HEK293 (cell line): ENCODE measurements around the gene VEZF1.
A peak's percentile ranks its signal among the peaks of the same experiment; 100 is the strongest.

Experiments used
- CTCF ChIA-PET: fragments of 350-600 bp; formaldehyde crosslinking; extraction: SDS; loops from one replicate; lab custom pipeline; 2021; ENCODE audit warnings: antibody characterized with exemption; lab: Yijun Ruan, JAX
- POLR2A ChIA-PET: fragments of 300-600 bp; formaldehyde crosslinking; extraction: SDS; loops from one replicate; lab custom pipeline; 2020; ENCODE audit warnings: antibody characterized with exemption, inconsistent platforms; lab: Yijun Ruan, JAX
- H3K27ac ChIP-seq: fragments of 200-500 bp; sonication (Bioruptor generic); 2 replicates; pipeline ENCODE4 v1.5.1; 2014; ENCODE audit warnings: low read depth, low read length, control low read depth, inconsistent platforms; ENCODE audit errors: extremely low read depth
- H3K36me3 ChIP-seq, 2 experiments: fragments of 200-500 bp in 1 of 2; sonication (Bioruptor generic) in 1 of 2; 1 replicate in 1 of 2; 2 replicates in 1 of 2; pipeline ENCODE4 v1.5.1; 2014 to 2017; ENCODE audit warnings: inconsistent platforms in 2 of 2, low read length in 2 of 2; ENCODE audit not compliant: control insufficient read depth in 2 of 2, insufficient read depth in 1 of 2
- H3K4me1 ChIP-seq: fragments of 200-500 bp; sonication (Bioruptor generic); 2 replicates; pipeline ENCODE4 v1.5.1; 2014; ENCODE audit warnings: mild to moderate bottlenecking, low read length, inconsistent platforms; ENCODE audit not compliant: control insufficient read depth, insufficient read depth
- H3K4me3 ChIP-seq: 2 replicates; pipeline ENCODE4 v1.5.1; 2011; ENCODE audit warnings: low read depth, mild to moderate bottlenecking, control low read depth, low read length, moderate library complexity
- H3K9me3 ChIP-seq: fragments of 200-500 bp; sonication (Bioruptor generic); 2 replicates; pipeline ENCODE4 v1.5.1; 2014; ENCODE audit warnings: low read depth, low read length, inconsistent platforms; ENCODE audit not compliant: control insufficient read depth, insufficient read depth
- GLIS2 ChIP-seq: fragments of 450-650 bp; formaldehyde crosslinking; IDR thresholded peaks from 2 replicates; pipeline ENCODE4 v1.5.1; 2016; ENCODE audit warnings: missing biosample characterization, missing genetic modification characterization
- KLF16 ChIP-seq: fragments of 450-650 bp; formaldehyde crosslinking; IDR thresholded peaks from 2 replicates; pipeline ENCODE4 v1.5.1; 2017; ENCODE audit warnings: missing biosample characterization, missing genetic modification characterization
- KLF8 ChIP-seq: fragments of 450-650 bp; formaldehyde crosslinking; IDR thresholded peaks from 2 replicates; pipeline ENCODE4 v1.5.1; 2016; ENCODE audit warnings: missing biosample characterization, missing genetic modification characterization
- MZF1 ChIP-seq: fragments of 450-650 bp; formaldehyde crosslinking; IDR thresholded peaks from 2 replicates; pipeline ENCODE4 v1.5.1; 2017; ENCODE audit warnings: missing biosample characterization, missing genetic modification characterization, borderline replicate concordance
- PRDM10 ChIP-seq: fragments of 450-650 bp; formaldehyde crosslinking; IDR thresholded peaks from 2 replicates; pipeline ENCODE4 v1.5.1; 2016; ENCODE audit warnings: missing biosample characterization, missing genetic modification characterization
- RBAK ChIP-seq: fragments of 450-650 bp; formaldehyde crosslinking; IDR thresholded peaks from 2 replicates; pipeline ENCODE4 v1.5.1; 2016; ENCODE audit warnings: missing biosample characterization, missing genetic modification characterization
- REST ChIP-seq: fragments of 450-650 bp; formaldehyde crosslinking; IDR thresholded peaks from 2 replicates; pipeline ENCODE4 v1.5.1; 2016; ENCODE audit warnings: missing biosample characterization, missing genetic modification characterization
- ZBTB1 ChIP-seq: fragments of 450-650 bp; formaldehyde crosslinking; IDR thresholded peaks from 2 replicates; pipeline ENCODE4 v1.5.1; 2016; ENCODE audit warnings: missing biosample characterization, missing genetic modification characterization
- ZEB2 ChIP-seq: fragments of 450-650 bp; formaldehyde crosslinking; IDR thresholded peaks from 2 replicates; pipeline ENCODE4 v1.5.1; 2016; ENCODE audit warnings: missing biosample characterization, missing genetic modification characterization
- ZNF133 ChIP-seq: fragments of 450-650 bp; formaldehyde crosslinking; IDR thresholded peaks from 2 replicates; pipeline ENCODE4 v1.5.1; 2016; ENCODE audit warnings: missing biosample characterization, missing genetic modification characterization
- ZNF140 ChIP-seq: fragments of 450-650 bp; formaldehyde crosslinking; IDR thresholded peaks from 2 replicates; pipeline ENCODE4 v1.5.1; 2016; ENCODE audit warnings: missing biosample characterization, missing genetic modification characterization
- ZNF16 ChIP-seq: fragments of 450-650 bp; formaldehyde crosslinking; IDR thresholded peaks from 2 replicates; pipeline ENCODE4 v1.5.1; 2016; ENCODE audit warnings: low read depth, missing biosample characterization, missing genetic modification characterization
- ZNF174 ChIP-seq: fragments of 450-650 bp; formaldehyde crosslinking; IDR thresholded peaks from 2 replicates; pipeline ENCODE4 v1.5.0; 2017; ENCODE audit warnings: missing biosample characterization, mild to moderate bottlenecking, missing genetic modification characterization
- ZNF214 ChIP-seq: fragments of 450-650 bp; formaldehyde crosslinking; IDR thresholded peaks from 2 replicates; pipeline ENCODE4 v1.5.1; 2017; ENCODE audit warnings: missing biosample characterization, mild to moderate bottlenecking, missing genetic modification characterization, borderline replicate concordance
- ZNF239 ChIP-seq: fragments of 450-650 bp; formaldehyde crosslinking; IDR thresholded peaks from 2 replicates; pipeline ENCODE4 v1.5.1; 2016; ENCODE audit warnings: missing biosample characterization, missing genetic modification characterization
- ZNF24 ChIP-seq: fragments of 450-650 bp; formaldehyde crosslinking; IDR thresholded peaks from 2 replicates; pipeline ENCODE4 v1.5.1; 2016; ENCODE audit warnings: missing biosample characterization, missing genetic modification characterization
- ZNF311 ChIP-seq: fragments of 450-650 bp; formaldehyde crosslinking; IDR thresholded peaks from 2 replicates; pipeline ENCODE4 v1.5.1; 2017; ENCODE audit warnings: missing biosample characterization, missing genetic modification characterization, borderline replicate concordance
- ZNF341 ChIP-seq: fragments of 450-650 bp; formaldehyde crosslinking; IDR thresholded peaks from 2 replicates; pipeline ENCODE4; 2016; ENCODE audit warnings: low read depth, missing biosample characterization, missing genetic modification characterization
- ZNF416 ChIP-seq: fragments of 450-650 bp; formaldehyde crosslinking; IDR thresholded peaks from 2 replicates; pipeline ENCODE4 v1.5.1; 2016; ENCODE audit warnings: missing biosample characterization, missing genetic modification characterization
- ZNF449 ChIP-seq: fragments of 450-650 bp; formaldehyde crosslinking; IDR thresholded peaks from 2 replicates; pipeline ENCODE4 v1.5.1; 2017; ENCODE audit warnings: missing biosample characterization, mild to moderate bottlenecking, missing genetic modification characterization, moderate library complexity
- ZNF580 ChIP-seq: fragments of 450-650 bp; formaldehyde crosslinking; IDR thresholded peaks from 2 replicates; pipeline ENCODE4 v1.5.1; 2016; ENCODE audit warnings: missing biosample characterization, missing genetic modification characterization
- ZNF621 ChIP-seq: fragments of 450-650 bp; formaldehyde crosslinking; IDR thresholded peaks from 2 replicates; pipeline ENCODE4 v1.5.1; 2017; ENCODE audit warnings: missing biosample characterization, missing genetic modification characterization
- ZNF623 ChIP-seq: fragments of 450-650 bp; formaldehyde crosslinking; IDR thresholded peaks from 2 replicates; pipeline ENCODE4 v1.5.1; 2016; ENCODE audit warnings: missing biosample characterization, missing genetic modification characterization
- ZNF645 ChIP-seq: fragments of 450-650 bp; formaldehyde crosslinking; IDR thresholded peaks from 2 replicates; pipeline ENCODE4; 2016; ENCODE audit warnings: missing biosample characterization, missing genetic modification characterization
- ZNF747 ChIP-seq: fragments of 450-650 bp; formaldehyde crosslinking; IDR thresholded peaks from 2 replicates; pipeline ENCODE4 v1.5.1; 2016; ENCODE audit warnings: missing biosample characterization, missing genetic modification characterization

VEZF1 gene

GRCh38 chr17:57955183-57955931 is 32.7 kb downstream of the VEZF1 start, which contains the start of gene CUEDC1 (continued):
- TF ChIP-seq ZNF341 (tag by site-specific recombination) (0 out of 2 replicates have a peak, but pooled peaks have one; percentile 33), ZNF580 (tag by site-specific recombination) (no peak), ZBTB1 (no peak)

GRCh38 chr17:57954397-57955182 is 33.5 kb downstream of the VEZF1 start:
- CTCF ChIA-PET, result interaction anchor here (0.7 to 4.2 kb wide), 13 partner anchors 10 to 97 kb away, joined by 3 to 16 read pairs (median 5); no protein-coding TSS in a partner anchor
- Histone ChIP-seq H3K36me3 (no peaks in the 10 kb centered on the region), H3K4me3 (peak overlapping the region; percentile 52), H3K4me1 (peaks cover 45% of the 10 kb centered on the region), H3K27ac (peak overlapping the region; percentile 98), H3K9me3 (no peaks in the 10 kb centered on the region)
- POLR2A ChIA-PET, result interaction anchor here (0.6 to 3.7 kb wide), 21 partner anchors 7 to 775 kb away, joined by 3 to 33 read pairs (median 5); partner anchors contain the start of genes DYNLL2, MRPS23, SRSF1 and VEZF1
- TF ChIP-seq REST (tag by site-specific recombination) (no peak), ZNF174 (tag by site-specific recombination) (no peak), ZNF623 (tag by site-specific recombination) (no peak), ZNF449 (tag by site-specific recombination) (no peak), PRDM10 (tag by site-specific recombination) (peak; percentile 93), ZNF311 (no peak), ZNF140 (no peak), ZNF645 (tag by site-specific recombination) (no peak), ZNF133 (tag by site-specific recombination) (no peak), ZEB2 (tag by site-specific recombination) (peak; percentile 95), ZNF747 (tag by site-specific recombination) (no peak), RBAK (tag by site-specific recombination) (no peak), KLF8 (peak; percentile 91), MZF1 (no peak; the same call in 1 of the 2 replicates), ZNF24 (tag by site-specific recombination) (0 out of 2 replicates have a peak, but pooled peaks have one; percentile 17), ZNF214 (tag by site-specific recombination) (no peak), ZNF16 (tag by site-specific recombination) (no peak), GLIS2 (tag by site-specific recombination) (peak; percentile 97), ZNF621 (tag by site-specific recombination) (no peak), KLF16 (tag by site-specific recombination) (peak; percentile 71; the same call in 1 of the 2 replicates), ZNF416 (tag by site-specific recombination) (no peak), ZNF239 (tag by site-specific recombination) (no peak)
